Measurements from ENCODE around the gene PLOD1. TPM values are rescaled to one million over a fixed set of nuclear protein-coding genes. Genes with fewer than 3 reads are reported as not detected.

The PLOD1 gene
- total RNA-seq, 1 experiment from 2014 or later = 94.8 TPM

GRCh38 chr1:11991969-11992676 is 57.6 kb downstream of the PLOD1 start:
- H3K36me3 ChIP-seq (ENCODE audit: insufficient read depth, low read length, poor library complexity, severe bottlenecking) = peaks cover 74% of the 10 kb centered on the region
- H3K4me1 ChIP-seq (ENCODE audit: insufficient read depth, low read length, poor library complexity, severe bottlenecking) = no peaks in the 10 kb centered on the region
- CTCF ChIA-PET = no interaction called here
- H3K27me3 ChIP-seq (replicated peaks; ENCODE audit: insufficient read depth, low read depth, low read length, poor library complexity) = no peaks in the 10 kb centered on the region
- POLR2A ChIA-PET (ENCODE audit: low non-redundant PET) = interaction anchor here (0.6 kb wide), 1 partner anchor 9 kb away, joined by 3 read pairs; no protein-coding TSS in a partner anchor
- no peak overlapping the region for H3K4me3 ChIP-seq (ENCODE audit: low read depth, low read length, poor library complexity, severe bottlenecking)
- H3K27ac ChIP-seq (ENCODE audit: low read depth, low read length, poor library complexity, severe bottlenecking) = no peak overlapping the region
- intact Hi-C loops (cut with micrococcal nuclease; ENCODE audit: unreplicated experiment) = no loop called here
- TF ChIP-seq EZH2 (IDR thresholded peaks at IDR 0.05; ENCODE audit: borderline replicate concordance, low read depth, low read length, poor library complexity, severe bottlenecking) (no peak), CTCF (conservative IDR thresholded peaks at IDR 0.05; ENCODE audit: low read depth, low read length) (no peak)
- DNase-seq (ENCODE audit: low spot score) = no peak
- no peaks in the 10 kb centered on the region for H3K9me3 ChIP-seq (ENCODE audit: low read depth, low read length, poor library complexity, severe bottlenecking)
- BruUV-seq (replicated peaks) = no TSS peak

GRCh38 chr1:11997081-11997850 is 62.7 kb downstream of the PLOD1 start:
- peaks cover 81% of the 10 kb centered on the region for H3K36me3 ChIP-seq (ENCODE audit: insufficient read depth, low read length, poor library complexity, severe bottlenecking)
- H3K9me3 ChIP-seq (ENCODE audit: low read depth, low read length, poor library complexity, severe bottlenecking) = no peaks in the 10 kb centered on the region
- no TSS peak for BruUV-seq (replicated peaks)
- CTCF ChIA-PET = no interaction called here
- POLR2A ChIA-PET (ENCODE audit: low non-redundant PET) = no interaction called here
- no peak overlapping the region for H3K4me3 ChIP-seq (ENCODE audit: low read depth, low read length, poor library complexity, severe bottlenecking)
- intact Hi-C loops (cut with micrococcal nuclease; ENCODE audit: unreplicated experiment) = no loop called here
- no peak for DNase-seq (ENCODE audit: low spot score)
- TF ChIP-seq EZH2 (IDR thresholded peaks at IDR 0.05; ENCODE audit: borderline replicate concordance, low read depth, low read length, poor library complexity, severe bottlenecking) (no peak), CTCF (conservative IDR thresholded peaks at IDR 0.05; ENCODE audit: low read depth, low read length) (no peak)
- H3K27me3 ChIP-seq (replicated peaks; ENCODE audit: insufficient read depth, low read depth, low read length, poor library complexity) = no peaks in the 10 kb centered on the region
- no peaks in the 10 kb centered on the region for H3K4me1 ChIP-seq (ENCODE audit: insufficient read depth, low read length, poor library complexity, severe bottlenecking)
- H3K27ac ChIP-seq (ENCODE audit: low read depth, low read length, poor library complexity, severe bottlenecking) = no peak overlapping the region

- Histone ChIP-seq H3K27ac (ENCODE audit: low read depth, low read length, poor library complexity, severe bottlenecking) (peak overlapping the region; percentile 10), H3K27me3 (replicated peaks; ENCODE audit: insufficient read depth, low read depth, low read length, poor library complexity) (no peaks in the 10 kb centered on the region), H3K4me3 (ENCODE audit: low read depth, low read length, poor library complexity, severe bottlenecking) (no peak overlapping the region), H3K9me3 (ENCODE audit: low read depth, low read length, poor library complexity, severe bottlenecking) (no peaks in the 10 kb centered on the region), H3K4me1 (ENCODE audit: insufficient read depth, low read length, poor library complexity, severe bottlenecking) (no peaks in the 10 kb centered on the region), H3K36me3 (ENCODE audit: insufficient read depth, low read length, poor library complexity, severe bottlenecking) (peaks cover 81% of the 10 kb centered on the region)
- no peak for DNase-seq (ENCODE audit: low spot score)
- no TSS peak for BruUV-seq (replicated peaks)
- POLR2A ChIA-PET (ENCODE audit: low non-redundant PET) = no interaction called here
- CTCF ChIA-PET = no interaction called here
- intact Hi-C loops (cut with micrococcal nuclease; ENCODE audit: unreplicated experiment) = no loop called here
- TF ChIP-seq CTCF (conservative IDR thresholded peaks at IDR 0.05; ENCODE audit: low read depth, low read length) (no peak), EZH2 (IDR thresholded peaks at IDR 0.05; ENCODE audit: borderline replicate concordance, low read depth, low read length, poor library complexity, severe bottlenecking) (no peak)
Measured at GRCh38 chr1:11998636-11999035, 64.1 kb downstream of the PLOD1 start.

Data from A673 (cell line).